ENCODE data around the gene ACTG1.
A peak's percentile ranks its signal among the peaks of the same experiment; 100 is the strongest.

Gene ACTG1

GRCh38 chr17:81515530-81516041 lies 3.0 kb upstream of the ACTG1 start:
- DNase-seq, result no peak

- peak in 2 of 4 experiments; percentile 19 to 52 for DNase-seq
Measured at GRCh38 chr17:81514739-81515529, 2.3 kb upstream of the ACTG1 start.

- DNase-seq, result no peak
Measured at GRCh38 chr17:81514489-81514738, 1.8 kb upstream of the ACTG1 start.

GRCh38 chr17:81513753-81514488 lies 1.3 kb upstream of the ACTG1 start:
- DNase-seq, result peak in 1 of 4 experiments; percentile 33

- peak in 2 of 4 experiments; percentile 20 to 56 for DNase-seq
Measured at GRCh38 chr17:81513372-81513752, 763 bp upstream of the ACTG1 start.

GRCh38 chr17:81511804-81512561 lies 616 bp downstream of the ACTG1 start:
- DNase-seq, result peak in 1 of 4 experiments; percentile 29

- no peak for DNase-seq
Measured at GRCh38 chr17:81511554-81511803, 1.1 kb downstream of the ACTG1 start.

- DNase-seq, result peak in 2 of 4 experiments; percentile 25 to 41
Measured at GRCh38 chr17:81510785-81511553, 1.6 kb downstream of the ACTG1 start.

- no peak for DNase-seq
Measured at GRCh38 chr17:81509972-81510784, 2.4 kb downstream of the ACTG1 start.

GRCh38 chr17:81509207-81509971 lies 3.2 kb downstream of the ACTG1 start:
- no peak for DNase-seq

GRCh38 chr17:81508639-81509206 lies 3.9 kb downstream of the ACTG1 start:
- DNase-seq, result no peak

GRCh38 chr17:81503619-81504018 lies 9.0 kb downstream of the ACTG1 start:
- DNase-seq, result no peak

GRCh38 chr17:81502471-81503017 lies 10.1 kb downstream of the ACTG1 start:
- no peak for DNase-seq

GRCh38 chr17:81500047-81500446 lies 12.6 kb downstream of the ACTG1 start:
- no peak for DNase-seq

GRCh38 chr17:81499601-81499970 lies 13.0 kb downstream of the ACTG1 start:
- DNase-seq, result no peak

- DNase-seq, result no peak
Measured at GRCh38 chr17:81498953-81499600, 13.5 kb downstream of the ACTG1 start.

GRCh38 chr17:81494626-81495377 lies 17.8 kb downstream of the ACTG1 start:
- DNase-seq, result no peak

GRCh38 chr17:81493198-81494038 lies 19.2 kb downstream of the ACTG1 start:
- DNase-seq, result no peak
